ENCODE data around the gene COA8.
A peak's percentile ranks its signal among the peaks of the same experiment; 100 is the strongest.

Gene COA8, protein sequence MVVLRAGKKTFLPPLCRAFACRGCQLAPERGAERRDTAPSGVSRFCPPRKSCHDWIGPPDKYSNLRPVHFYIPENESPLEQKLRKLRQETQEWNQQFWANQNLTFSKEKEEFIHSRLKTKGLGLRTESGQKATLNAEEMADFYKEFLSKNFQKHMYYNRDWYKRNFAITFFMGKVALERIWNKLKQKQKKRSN

DNA sequence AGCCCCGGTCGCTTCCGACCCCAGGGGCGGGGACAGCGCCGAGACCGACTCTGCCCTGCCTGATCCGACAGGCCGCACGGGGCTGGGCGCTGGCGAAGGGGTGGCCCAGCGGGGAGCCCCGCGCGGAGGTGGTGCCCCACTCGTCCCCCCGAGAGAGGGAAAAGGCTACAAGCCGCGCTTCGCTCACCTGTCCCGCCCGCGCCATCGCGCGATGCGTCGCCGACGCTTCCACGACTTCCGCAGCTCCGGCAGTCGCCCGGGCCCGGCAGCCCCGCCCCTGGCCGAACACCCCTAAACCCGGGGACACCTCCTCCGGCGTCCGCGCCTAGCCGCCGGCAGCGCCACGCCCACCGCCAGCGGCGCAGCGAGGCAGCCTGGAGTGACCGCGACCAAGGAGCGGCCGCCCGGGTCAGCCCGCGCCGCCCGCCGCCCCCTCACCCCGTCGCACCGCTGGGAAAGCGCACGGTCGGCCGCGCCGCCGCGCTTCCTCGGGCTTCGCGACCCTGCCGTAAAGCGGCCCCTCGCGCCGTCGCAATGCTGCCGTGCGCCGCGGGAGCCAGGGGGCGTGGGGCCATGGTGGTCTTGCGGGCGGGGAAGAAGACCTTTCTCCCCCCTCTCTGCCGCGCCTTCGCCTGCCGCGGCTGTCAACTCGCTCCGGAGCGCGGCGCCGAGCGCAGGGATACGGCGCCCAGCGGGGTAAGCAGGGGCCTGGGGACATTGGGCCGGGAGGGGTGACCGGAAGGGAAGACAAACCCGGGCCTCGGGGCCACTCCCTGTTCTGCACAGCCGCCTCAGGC, at the start of gene COA8, which contains the start of gene BAG5:
TSS of gene COA8 (plus strand) at position 532 of the 797 bp plus-strand sequence. CDS start at position 574, 42 bp downstream.
TSS of gene BAG5 (minus strand) at position 229 of the 797 bp plus-strand sequence. CDS start 1,493 bp downstream, outside the sequence.
- peak in 13 of 14 donors; percentile 82 to 97 (median 90) for DNase-seq

- DNase-seq: no peak
These were observed 48.0 kb upstream of the COA8 start for GRCh38 chr14:103514596-103515421.

DNA sequence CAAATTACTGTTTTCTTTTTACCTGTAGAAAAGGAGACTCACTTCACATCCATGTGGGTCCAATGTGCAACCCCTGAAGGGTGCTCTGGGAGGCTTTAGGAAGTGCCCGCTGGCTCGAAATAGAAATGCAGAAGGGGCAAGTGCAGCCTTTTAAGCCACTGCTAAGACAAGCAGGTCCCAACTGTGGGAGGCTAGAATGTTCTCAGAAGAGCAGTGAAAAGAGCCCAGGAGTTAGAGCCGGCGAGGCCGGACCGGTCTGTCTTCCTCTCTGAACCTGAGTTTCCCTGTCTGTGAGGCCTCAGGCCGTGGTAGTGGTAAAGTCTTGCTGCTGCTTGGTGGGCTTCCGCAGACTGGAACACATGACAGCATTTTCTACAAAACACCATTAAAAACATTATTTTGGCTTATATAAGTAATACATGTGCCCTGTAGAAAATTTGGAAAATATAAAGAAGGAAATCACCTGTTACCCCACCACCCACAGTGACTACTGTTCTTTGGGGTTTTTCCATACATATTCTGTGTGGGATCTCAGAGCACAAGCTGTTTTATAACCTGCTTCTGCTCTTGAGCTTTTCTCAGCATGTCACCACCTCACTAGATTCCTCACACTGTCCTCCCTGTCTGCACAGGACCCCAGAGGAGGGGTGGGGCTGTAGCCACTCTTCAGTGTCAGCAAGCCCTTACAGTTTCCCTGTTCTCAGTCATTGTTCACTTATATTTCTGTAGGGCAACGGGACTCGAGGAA, 46.2 kb upstream of the COA8 start:
- DNase-seq: peak in 1 of 14 donors; percentile 27

- DNase-seq: no peak
These were observed 45.6 kb upstream of the COA8 start for GRCh38 chr14:103517174-103517566.

DNA sequence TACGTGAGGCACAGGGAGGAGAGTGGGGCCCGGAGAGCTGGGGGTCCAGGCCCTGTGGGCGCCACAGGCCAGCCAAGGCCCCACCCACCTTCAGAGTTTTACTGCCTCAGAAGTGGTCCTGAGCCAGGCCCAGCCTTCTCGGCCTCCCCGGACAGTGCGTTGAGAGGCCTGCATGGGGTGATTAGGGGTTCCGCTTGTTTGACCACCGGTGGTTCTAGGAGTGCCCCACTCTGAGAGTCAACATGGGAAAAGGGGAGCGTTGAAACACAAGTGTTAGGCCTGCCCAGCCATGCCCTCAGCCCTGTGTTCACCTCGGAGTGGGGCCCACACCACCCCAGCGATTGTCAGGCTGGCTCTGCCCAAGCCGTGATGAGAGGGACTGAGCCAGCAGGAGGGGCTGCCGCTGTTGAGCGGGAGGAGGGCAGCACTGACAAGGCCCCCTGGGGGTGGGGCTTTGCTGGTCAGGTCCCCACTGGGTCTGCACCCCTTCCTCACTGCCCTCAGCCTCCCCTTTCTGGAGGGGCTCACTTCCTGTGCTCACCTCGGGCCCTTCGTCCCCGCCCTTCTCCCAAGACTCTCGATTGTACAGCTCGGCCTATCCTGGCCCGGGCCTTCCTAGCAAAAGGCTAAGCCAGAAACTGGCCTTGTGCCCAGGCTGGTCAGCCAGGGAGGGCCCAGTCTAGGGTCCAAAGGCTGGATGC, 44.9 kb upstream of the COA8 start:
- DNase-seq: peak in 1 of 14 donors; percentile 63

DNA sequence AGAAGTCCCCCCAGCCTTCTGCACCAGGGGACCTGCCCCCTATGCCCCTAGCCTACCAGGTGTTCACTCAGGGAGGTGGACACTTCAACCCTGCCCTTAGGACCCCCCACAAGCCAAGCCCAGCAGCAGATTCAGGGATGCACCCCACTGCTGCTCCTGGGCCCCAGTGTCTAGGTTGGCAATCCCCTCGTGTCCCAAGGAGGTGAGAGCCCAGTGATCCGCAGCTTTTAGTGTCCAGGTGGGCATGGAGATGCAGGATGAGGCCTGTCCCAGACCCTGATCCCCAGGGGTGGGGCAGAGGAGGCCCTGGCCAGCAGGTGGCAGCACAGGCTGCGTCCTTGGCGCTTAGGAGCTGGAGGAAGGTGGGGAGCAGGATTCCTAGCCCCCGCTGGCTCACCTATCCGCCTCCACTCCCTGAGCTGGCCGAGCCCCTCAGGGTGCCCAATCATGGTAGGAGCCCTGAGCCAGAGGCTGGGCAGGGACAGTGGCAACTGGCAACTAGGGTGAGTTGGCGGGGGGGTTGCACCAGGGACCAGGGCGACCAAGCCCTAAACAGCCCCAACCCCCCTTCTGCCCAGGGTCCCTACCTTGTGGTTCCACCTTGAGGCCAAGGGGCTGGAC, 44.2 kb upstream of the COA8 start:
- peak in 8 of 14 donors; percentile 33 to 70 (median 54) for DNase-seq

GRCh38 chr14:103519043-103519836, 43.5 kb upstream of the COA8 start:
- no peak for DNase-seq

GRCh38 chr14:103519837-103520212, 42.9 kb upstream of the COA8 start:
- no peak for DNase-seq

DNA sequence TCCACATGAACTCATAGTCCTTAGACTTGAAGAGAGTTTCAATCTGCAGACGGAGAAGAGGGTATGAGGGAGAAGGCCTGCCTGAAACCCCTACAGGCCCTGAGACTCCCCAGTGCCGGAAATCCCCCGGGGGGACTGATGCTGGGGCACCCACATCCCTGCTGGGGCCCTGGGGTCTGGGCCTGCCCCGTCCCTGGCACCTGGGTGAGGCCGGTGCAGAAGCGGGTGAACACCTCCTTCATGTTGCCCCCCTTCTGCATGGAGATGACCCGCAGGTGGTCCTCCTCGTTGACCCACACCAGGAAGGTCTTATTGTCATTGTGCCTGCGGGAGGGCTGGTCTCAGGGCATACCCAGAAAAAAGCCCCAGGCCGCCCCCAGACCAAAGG, 42.5 kb upstream of the COA8 start:
- no peak for DNase-seq

- peak in 12 of 14 donors; percentile 50 to 87 (median 68) for DNase-seq
These were observed 41.9 kb upstream of the COA8 start for GRCh38 chr14:103520657-103521437.

- DNase-seq: peak in 3 of 14 donors; percentile 66 to 87 (median 77)
These were observed 41.3 kb upstream of the COA8 start for GRCh38 chr14:103521438-103521950.

DNA sequence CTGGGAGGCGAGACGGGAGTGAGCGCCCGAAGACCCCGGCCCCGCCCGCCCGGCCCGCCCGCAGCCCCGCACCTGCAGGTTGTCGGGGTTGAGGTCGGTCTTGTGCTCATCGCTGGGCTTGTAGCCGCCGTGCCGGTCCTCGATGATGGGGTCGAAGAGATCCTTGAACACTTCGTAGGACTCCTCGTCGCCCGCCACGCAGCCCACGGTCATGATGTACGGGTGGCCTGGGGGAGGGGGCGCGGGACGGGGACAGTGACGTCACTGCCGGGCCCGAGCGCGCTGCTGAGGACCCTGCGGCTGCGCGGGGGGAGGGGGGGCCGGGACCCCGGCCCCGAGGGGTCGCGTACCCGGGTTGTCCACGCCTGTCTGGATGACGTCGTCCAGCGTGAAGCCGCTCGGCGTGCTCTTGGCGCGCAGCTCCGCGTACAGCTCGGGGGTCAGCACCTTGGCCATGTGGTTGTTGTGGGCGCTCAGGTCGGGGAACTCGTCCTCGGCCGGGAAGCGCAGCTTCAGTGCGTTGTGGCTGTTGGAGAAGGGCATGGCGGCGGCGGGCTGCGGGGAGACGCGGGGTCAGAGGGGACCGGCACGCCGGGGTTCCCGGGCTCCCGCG, 40.7 kb upstream of the COA8 start:
- peak in 1 of 14 donors; percentile 49 for DNase-seq

DNA sequence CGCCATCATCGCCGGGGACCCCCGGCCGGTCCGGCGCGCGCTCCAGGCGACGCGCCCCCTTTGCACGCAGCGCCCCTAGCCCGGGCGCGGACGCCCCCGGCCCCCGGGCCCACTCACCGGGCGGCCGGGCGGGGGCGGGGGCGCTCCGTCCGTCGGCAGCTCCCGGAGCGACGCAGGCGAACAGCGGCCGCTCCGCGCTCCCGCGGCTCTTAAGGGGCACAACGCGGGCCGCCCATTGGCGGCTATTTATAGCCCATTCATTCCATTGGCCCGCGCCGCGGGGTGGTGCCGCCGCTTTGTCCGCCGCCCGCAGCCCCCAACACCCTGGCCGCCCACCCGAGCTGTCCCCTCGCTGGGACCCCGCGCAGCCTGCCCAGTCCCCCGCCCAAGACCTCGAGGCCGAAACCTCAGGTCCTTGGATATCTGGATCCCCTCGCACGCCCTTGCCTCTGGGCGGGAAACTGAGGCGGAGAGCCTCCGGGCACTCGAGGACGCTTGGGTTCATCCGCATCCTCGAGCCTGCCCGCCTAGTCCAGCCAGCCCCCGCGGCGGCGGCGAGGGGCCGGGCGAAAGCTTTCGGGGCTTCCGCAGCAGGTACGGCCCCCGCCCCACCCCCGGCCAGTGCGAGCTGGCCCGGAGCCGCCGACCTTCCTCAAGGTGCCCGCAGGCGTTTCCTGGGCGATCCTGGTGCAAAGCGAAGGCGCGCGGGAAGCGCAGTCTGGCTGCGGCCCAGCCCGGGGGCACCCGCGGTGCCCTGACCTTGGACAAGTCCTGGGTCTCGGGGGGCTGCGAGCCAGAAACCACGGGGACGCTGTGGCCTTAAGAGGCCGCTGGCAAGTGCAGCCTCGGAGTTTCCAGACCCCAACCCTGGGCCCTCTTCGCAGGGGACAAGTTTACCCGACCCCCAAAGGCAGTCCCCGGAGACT, 39.8 kb upstream of the COA8 start, which contains the start of gene CKB:
TSS of gene CKB (minus strand) at position 182 of the 926 bp plus-strand sequence. CDS start 337 bp downstream, outside the sequence.
- peak in 11 of 14 donors; percentile 45 to 82 (median 65) for DNase-seq

GRCh38 chr14:103523575-103523954, 39.2 kb upstream of the COA8 start:
- DNase-seq: no peak

GRCh38 chr14:103524002-103524935, 38.5 kb upstream of the COA8 start:
- DNase-seq: no peak
